ENCODE data around the gene MKRN1. TPM values are rescaled to one million over a fixed set of nuclear protein-coding genes. Genes with fewer than 3 reads are reported as not detected.

MKRN1 gene
- total RNA-seq, 1 experiment from 2014 or later = 121 TPM

- TF ChIP-seq ATF2 (CRISPR knock-in tag; IDR thresholded peaks at IDR 0.05; ENCODE audit: borderline replicate concordance, low read depth) (no peak), ZNF416 (CRISPR knock-in tag; IDR thresholded peaks at IDR 0.05) (no peak), PRRX2 (CRISPR knock-in tag; IDR thresholded peaks at IDR 0.05) (no peak), ZNF281 (CRISPR knock-in tag; IDR thresholded peaks at IDR 0.05) (0 out of 2 replicates have a peak, but pooled peaks have one; percentile 29), PRDM15 (CRISPR knock-in tag; IDR thresholded peaks at IDR 0.05) (no peak), SP1 (CRISPR knock-in tag; conservative IDR thresholded peaks at IDR 0.05) (peak; percentile 95), ZNF423 (CRISPR knock-in tag; IDR thresholded peaks at IDR 0.05) (no peak), AFF4 (CRISPR knock-in tag; IDR thresholded peaks at IDR 0.05; ENCODE audit: borderline replicate concordance) (no peak), ZBTB21 (CRISPR knock-in tag; IDR thresholded peaks at IDR 0.05; ENCODE audit: borderline replicate concordance) (no peak), ETV6 (CRISPR knock-in tag; IDR thresholded peaks at IDR 0.05) (peak; percentile 90), ZNF317 (CRISPR knock-in tag; IDR thresholded peaks at IDR 0.05; ENCODE audit: borderline replicate concordance, low read depth) (no peak), ELF4 (CRISPR knock-in tag; IDR thresholded peaks at IDR 0.05; ENCODE audit: low read depth) (no peak; the same call in 1 of the 2 replicates), ZNF396 (CRISPR knock-in tag; IDR thresholded peaks at IDR 0.05; ENCODE audit: borderline replicate concordance) (no peak), ZMAT4 (CRISPR knock-in tag; IDR thresholded peaks at IDR 0.05) (no peak), FOXP4 (CRISPR knock-in tag; IDR thresholded peaks at IDR 0.05) (no peak), USF1 (CRISPR knock-in tag; IDR thresholded peaks at IDR 0.05) (peak; percentile 48; the same call in 1 of the 2 replicates), CREM (CRISPR knock-in tag; IDR thresholded peaks at IDR 0.05) (0 out of 2 replicates have a peak, but pooled peaks have one; percentile 18), JUN (CRISPR knock-in tag; IDR thresholded peaks at IDR 0.05) (no peak), HMGXB4 (CRISPR knock-in tag; IDR thresholded peaks at IDR 0.05) (peak; percentile 58; the same call in 1 of the 2 replicates), MAX (CRISPR knock-in tag; IDR thresholded peaks at IDR 0.05) (peak; percentile 95)
Observed at GRCh38 chr7:140479062-140479738, at the start of gene MKRN1 (continued).
